Measurements from ENCODE around the gene PAPSS1. TPM values are rescaled to one million over a fixed set of nuclear protein-coding genes. Genes with fewer than 3 reads are reported as not detected.
A peak's percentile ranks its signal among the peaks of the same experiment; 100 is the strongest.
"Not testable (repeated sequence)": the region's sequence is repeated elsewhere in the genome, so short reads cannot be mapped to it uniquely, and the experiment has no call there.

Gene PAPSS1
- total and polyA plus RNA-seq, 2 donors (not counting 1 experiment from before 2014, with no cell fraction given) = 59.9 to 70.3 TPM

DNA sequence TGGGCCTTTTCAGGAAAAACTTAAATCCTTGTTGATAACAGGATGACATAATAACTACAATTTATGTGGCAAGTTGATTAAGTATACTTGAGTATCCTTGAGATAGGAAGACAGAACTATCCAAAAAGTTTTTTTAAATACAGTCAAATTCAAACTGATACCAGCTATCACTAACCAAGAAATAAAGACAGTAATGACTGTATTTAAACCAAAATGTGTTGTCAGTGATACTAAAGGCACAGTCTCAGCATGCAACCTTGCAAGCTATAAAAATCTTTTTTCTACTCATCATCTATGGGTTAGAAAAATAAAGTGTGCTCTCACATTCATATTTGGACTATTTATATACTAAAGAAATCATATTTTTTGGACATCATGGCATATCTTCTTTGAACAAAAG lies 64.7 kb downstream of the PAPSS1 start:
- Histone ChIP-seq H4K20me1 (ENCODE audit: control insufficient read depth, extremely low read depth, insufficient read depth, low read length) (no peaks in the 10 kb centered on the region), H3K27me3 (ENCODE audit: control insufficient read depth, insufficient read depth, low read length) (no peaks in the 10 kb centered on the region), H3K79me2 (ENCODE audit: control insufficient read depth, insufficient read depth, low read length) (no peaks in the 10 kb centered on the region), H3K27ac (ENCODE audit: insufficient read depth, low read length) (no peak overlapping the region), H3K36me3 (ENCODE audit: control insufficient read depth, insufficient read depth, low read length) (no peaks in the 10 kb centered on the region), H3K9me3 (ENCODE audit: control insufficient read depth, insufficient read depth, low read depth, low read length) (no peaks in the 10 kb centered on the region), H3K9ac (ENCODE audit: insufficient read depth, low read length) (no peak overlapping the region), H3K4me3 (replicated peaks in 1 of 4; ENCODE audit: control extremely low read depth in 1 of 4, insufficient read depth in 1 of 4, low read depth in 3 of 4, low read length in 4 of 4) (no peak overlapping the region), H3K4me1 (ENCODE audit: control insufficient read depth, extremely low read depth, insufficient read depth, low read length) (no peaks in the 10 kb centered on the region), H2AFZ (ENCODE audit: low read length) (no peak overlapping the region), H3K4me2 (ENCODE audit: extremely low read depth, insufficient read depth, low read length) (no peak overlapping the region)
- DNase-seq (ENCODE audit: low read depth in 2 of 2) = no peak
- TF ChIP-seq EZH2 (IDR thresholded peaks at IDR 0.05; ENCODE audit: low read length, missing control alignments) = no peak
- TF ChIP-seq, protein P1, sequence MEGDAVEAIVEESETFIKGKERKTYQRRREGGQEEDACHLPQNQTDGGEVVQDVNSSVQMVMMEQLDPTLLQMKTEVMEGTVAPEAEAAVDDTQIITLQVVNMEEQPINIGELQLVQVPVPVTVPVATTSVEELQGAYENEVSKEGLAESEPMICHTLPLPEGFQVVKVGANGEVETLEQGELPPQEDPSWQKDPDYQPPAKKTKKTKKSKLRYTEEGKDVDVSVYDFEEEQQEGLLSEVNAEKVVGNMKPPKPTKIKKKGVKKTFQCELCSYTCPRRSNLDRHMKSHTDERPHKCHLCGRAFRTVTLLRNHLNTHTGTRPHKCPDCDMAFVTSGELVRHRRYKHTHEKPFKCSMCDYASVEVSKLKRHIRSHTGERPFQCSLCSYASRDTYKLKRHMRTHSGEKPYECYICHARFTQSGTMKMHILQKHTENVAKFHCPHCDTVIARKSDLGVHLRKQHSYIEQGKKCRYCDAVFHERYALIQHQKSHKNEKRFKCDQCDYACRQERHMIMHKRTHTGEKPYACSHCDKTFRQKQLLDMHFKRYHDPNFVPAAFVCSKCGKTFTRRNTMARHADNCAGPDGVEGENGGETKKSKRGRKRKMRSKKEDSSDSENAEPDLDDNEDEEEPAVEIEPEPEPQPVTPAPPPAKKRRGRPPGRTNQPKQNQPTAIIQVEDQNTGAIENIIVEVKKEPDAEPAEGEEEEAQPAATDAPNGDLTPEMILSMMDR (conservative IDR thresholded peaks at IDR 0.05 in 1 of 2, IDR thresholded peaks at IDR 0.05 in 1 of 2; ENCODE audit: low read depth in 1 of 2, low read length in 2 of 2) = no peak

DNA sequence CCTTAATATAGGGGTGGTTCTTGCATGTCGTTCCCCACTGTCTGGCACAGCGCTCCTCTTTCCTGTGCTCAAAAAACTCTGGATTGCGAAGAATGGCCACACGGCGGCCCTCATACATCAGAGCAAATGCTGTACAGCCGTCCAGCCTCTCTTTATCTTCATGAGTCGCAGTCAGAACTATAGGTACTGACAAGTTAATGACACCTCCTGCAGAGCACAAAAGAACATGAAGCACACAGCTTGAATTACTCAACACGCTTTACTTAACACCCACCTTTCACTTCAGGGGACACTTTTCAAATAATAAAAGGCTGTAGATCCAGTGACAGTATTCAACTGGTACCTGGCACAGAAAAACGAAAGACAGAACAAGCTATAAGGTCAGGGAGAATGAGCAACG lies 65.3 kb downstream of the PAPSS1 start:
- H3K36me3 ChIP-seq (ENCODE audit: control insufficient read depth, insufficient read depth, low read length) = no peaks in the 10 kb centered on the region
- no peak for TF ChIP-seq EZH2 (IDR thresholded peaks at IDR 0.05; ENCODE audit: low read length, missing control alignments)
- TF ChIP-seq, protein P1 (conservative IDR thresholded peaks at IDR 0.05 in 1 of 2, IDR thresholded peaks at IDR 0.05 in 1 of 2; ENCODE audit: low read depth in 1 of 2, low read length in 2 of 2) = no peak
- peak in 1 of 2 donors; percentile 5 for DNase-seq (ENCODE audit: low read depth in 2 of 2)

DNA sequence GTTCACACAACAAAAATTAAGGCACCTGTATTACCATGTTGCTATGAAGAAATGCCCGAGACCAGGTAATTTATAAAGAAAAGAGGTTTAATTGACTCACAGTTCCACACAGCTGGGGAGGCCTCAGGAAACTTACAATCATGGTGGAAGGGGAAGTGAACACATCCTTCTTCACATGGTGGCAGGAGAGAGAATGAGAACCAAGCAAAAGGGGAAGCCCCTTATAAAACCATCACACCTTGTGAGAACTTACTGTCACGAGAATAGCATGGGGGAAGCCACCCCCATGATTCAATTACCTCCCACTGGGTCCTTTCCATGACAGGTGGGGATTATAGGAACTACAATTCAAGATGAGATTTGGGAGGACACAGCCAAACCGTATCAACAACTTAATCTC lies 68.6 kb downstream of the PAPSS1 start:
- H3K79me2 ChIP-seq (ENCODE audit: control insufficient read depth, insufficient read depth, low read length); H3K27me3 ChIP-seq (ENCODE audit: control insufficient read depth, insufficient read depth, low read length); H4K20me1 ChIP-seq (ENCODE audit: control insufficient read depth, extremely low read depth, insufficient read depth, low read length); H3K9ac ChIP-seq (ENCODE audit: insufficient read depth, low read length); H2AFZ ChIP-seq (ENCODE audit: low read length); H3K4me2 ChIP-seq (ENCODE audit: extremely low read depth, insufficient read depth, low read length); H3K4me3 ChIP-seq (replicated peaks in 1 of 4; ENCODE audit: control extremely low read depth in 1 of 4, insufficient read depth in 1 of 4, low read depth in 3 of 4, low read length in 4 of 4); H3K27ac ChIP-seq (ENCODE audit: insufficient read depth, low read length); DNase-seq (ENCODE audit: low read depth in 2 of 2); H3K9me3 ChIP-seq (ENCODE audit: control insufficient read depth, insufficient read depth, low read depth, low read length); H3K4me1 ChIP-seq (ENCODE audit: control insufficient read depth, extremely low read depth, insufficient read depth, low read length); H3K36me3 ChIP-seq (ENCODE audit: control insufficient read depth, insufficient read depth, low read length): not testable (repeated sequence)

More for the DNA sequence above, 65.3 kb downstream of the PAPSS1 start:
- Histone ChIP-seq H3K27ac (ENCODE audit: insufficient read depth, low read length) (no peak overlapping the region), H3K79me2 (ENCODE audit: control insufficient read depth, insufficient read depth, low read length) (no peaks in the 10 kb centered on the region), H3K4me2 (ENCODE audit: extremely low read depth, insufficient read depth, low read length) (no peak overlapping the region), H3K9me3 (ENCODE audit: control insufficient read depth, insufficient read depth, low read depth, low read length) (no peaks in the 10 kb centered on the region), H3K4me1 (ENCODE audit: control insufficient read depth, extremely low read depth, insufficient read depth, low read length) (no peaks in the 10 kb centered on the region), H2AFZ (ENCODE audit: low read length) (no peak overlapping the region), H4K20me1 (ENCODE audit: control insufficient read depth, extremely low read depth, insufficient read depth, low read length) (no peaks in the 10 kb centered on the region), H3K27me3 (ENCODE audit: control insufficient read depth, insufficient read depth, low read length) (no peaks in the 10 kb centered on the region), H3K9ac (ENCODE audit: insufficient read depth, low read length) (no peak overlapping the region), H3K4me3 (replicated peaks in 1 of 4; ENCODE audit: control extremely low read depth in 1 of 4, insufficient read depth in 1 of 4, low read depth in 3 of 4, low read length in 4 of 4) (no peak overlapping the region)

Measured in fibroblast of lung (primary cell).